OCI-LY3 (cell line): ENCODE measurements around the gene BIVM.

Source experiments
- CTCF ChIP-seq: fragments of 200-600, 300-600 bp; sonication (generic); IDR thresholded peaks from 2 replicates; pipeline ENCODE4 v1.5.1; 2014; ENCODE audit warnings: antibody characterized with exemption, low read length, low read depth
- EZH2phosphoT487 ChIP-seq: fragments of 200-600 bp; shearing (Covaris generic); IDR thresholded peaks from 2 replicates; pipeline ENCODE4 v1.6.1; 2018; ENCODE audit warnings: antibody characterized with exemption, mixed run types, low read depth

DNA sequence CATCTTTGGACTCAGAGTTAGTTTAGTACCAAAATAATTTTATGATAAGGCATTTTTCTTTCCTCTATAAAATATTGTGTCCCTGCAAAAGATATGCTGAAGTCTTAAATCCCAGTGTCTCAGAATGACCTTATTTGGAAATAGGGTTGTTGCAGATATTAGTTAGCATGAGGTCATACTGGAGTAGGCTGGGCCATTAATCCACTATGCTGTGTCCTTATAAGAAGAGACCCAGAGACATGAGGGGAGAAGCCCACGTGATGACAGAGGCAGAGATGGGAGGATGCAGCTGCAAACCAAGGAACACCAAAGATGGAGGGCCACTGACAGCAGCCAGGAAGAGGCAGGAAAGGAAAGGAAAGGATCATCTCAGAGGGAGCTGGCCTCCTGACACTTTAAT, 6.5 kb upstream of the BIVM start:
- no peak for TF ChIP-seq CTCF
- TF ChIP-seq EZH2phosphoT487 = no peak
